Mesothelial cell of epicardium (in vitro differentiated cells): ENCODE measurements around the gene KLHL6. TPM values are rescaled to one million over a fixed set of nuclear protein-coding genes. Genes with fewer than 3 reads are reported as not detected.

Experiments used
- DNase-seq, 2 experiments: peaks; one replicate each; pipeline ENCODE4 v3.0.0; 2021; ENCODE audit warnings: low spot score in 2 of 2; ENCODE audit not compliant: unreplicated experiment in 2 of 2
- H3K27ac Mint-ChIP-seq: 2 replicates; pipeline ENCODE4 v1.8.0; 2021; ENCODE audit warnings: mixed read lengths
- H3K27me3 Mint-ChIP-seq: 2 replicates; pipeline ENCODE4 v1.8.0; 2021; ENCODE audit warnings: low read depth, mixed read lengths
- H3K36me3 Mint-ChIP-seq: 2 replicates; pipeline ENCODE4 v1.8.0; 2021; ENCODE audit warnings: mixed read lengths
- H3K4me1 Mint-ChIP-seq: 2 replicates; pipeline ENCODE4 v1.8.0; 2021; ENCODE audit warnings: mixed read lengths
- H3K4me3 Mint-ChIP-seq: 2 replicates; pipeline ENCODE4 v1.8.0; 2021; ENCODE audit warnings: mild to moderate bottlenecking, moderate library complexity, mixed read lengths
- H3K9me3 Mint-ChIP-seq: 2 replicates; pipeline ENCODE4 v1.8.0; 2021; ENCODE audit warnings: mixed read lengths
- total RNA-seq: library from RNA; stranded (reverse); gene quantifications from 3 replicates; pipeline ENCODE4 v1.2.1, GENCODE V29; 2021
- TF ChIP-seq, protein P1 (sequence below): fragments of 200-600 bp; sonication (generic); IDR thresholded peaks from one replicate; pipeline ENCODE4 v1.5.0; 2021; ENCODE audit warnings: antibody characterized with exemption; ENCODE audit not compliant: unreplicated experiment

KLHL6 gene, protein sequence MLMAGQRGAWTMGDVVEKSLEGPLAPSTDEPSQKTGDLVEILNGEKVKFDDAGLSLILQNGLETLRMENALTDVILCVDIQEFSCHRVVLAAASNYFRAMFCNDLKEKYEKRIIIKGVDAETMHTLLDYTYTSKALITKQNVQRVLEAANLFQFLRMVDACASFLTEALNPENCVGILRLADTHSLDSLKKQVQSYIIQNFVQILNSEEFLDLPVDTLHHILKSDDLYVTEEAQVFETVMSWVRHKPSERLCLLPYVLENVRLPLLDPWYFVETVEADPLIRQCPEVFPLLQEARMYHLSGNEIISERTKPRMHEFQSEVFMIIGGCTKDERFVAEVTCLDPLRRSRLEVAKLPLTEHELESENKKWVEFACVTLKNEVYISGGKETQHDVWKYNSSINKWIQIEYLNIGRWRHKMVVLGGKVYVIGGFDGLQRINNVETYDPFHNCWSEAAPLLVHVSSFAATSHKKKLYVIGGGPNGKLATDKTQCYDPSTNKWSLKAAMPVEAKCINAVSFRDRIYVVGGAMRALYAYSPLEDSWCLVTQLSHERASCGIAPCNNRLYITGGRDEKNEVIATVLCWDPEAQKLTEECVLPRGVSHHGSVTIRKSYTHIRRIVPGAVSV
- 0.05 to 0.16 TPM (median 0.07 TPM) in 3 replicates for total RNA-seq

DNA sequence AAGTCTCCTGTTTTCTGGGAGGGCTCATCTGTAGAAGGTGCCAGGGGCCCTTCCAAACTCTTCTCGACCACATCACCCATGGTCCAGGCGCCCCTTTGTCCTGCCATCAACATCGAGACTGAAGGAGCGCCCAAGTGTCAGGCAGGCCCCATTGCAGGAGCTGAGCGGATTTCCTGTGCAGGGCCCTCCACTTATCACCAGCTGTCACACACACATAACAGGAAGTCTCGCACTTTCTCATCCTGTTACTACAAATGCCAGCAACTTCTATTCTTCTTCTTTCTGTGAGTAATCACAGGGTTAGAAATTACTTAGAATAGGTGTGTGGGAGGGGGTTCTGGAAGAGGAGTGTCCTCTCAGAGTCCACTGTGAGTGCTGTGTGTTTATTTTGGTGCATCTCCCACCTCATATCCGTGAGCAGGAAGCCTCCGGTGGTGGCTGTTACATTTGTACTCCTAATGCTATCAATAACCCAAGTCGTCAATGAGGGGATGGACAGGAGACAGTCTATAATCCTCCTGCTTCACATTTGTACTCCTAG is at the start of gene KLHL6:
TSS of gene KLHL6 (minus strand) at position 166 of the 541 bp plus-strand sequence. CDS start at position 113, 53 bp downstream.
- TF ChIP-seq, protein P1, sequence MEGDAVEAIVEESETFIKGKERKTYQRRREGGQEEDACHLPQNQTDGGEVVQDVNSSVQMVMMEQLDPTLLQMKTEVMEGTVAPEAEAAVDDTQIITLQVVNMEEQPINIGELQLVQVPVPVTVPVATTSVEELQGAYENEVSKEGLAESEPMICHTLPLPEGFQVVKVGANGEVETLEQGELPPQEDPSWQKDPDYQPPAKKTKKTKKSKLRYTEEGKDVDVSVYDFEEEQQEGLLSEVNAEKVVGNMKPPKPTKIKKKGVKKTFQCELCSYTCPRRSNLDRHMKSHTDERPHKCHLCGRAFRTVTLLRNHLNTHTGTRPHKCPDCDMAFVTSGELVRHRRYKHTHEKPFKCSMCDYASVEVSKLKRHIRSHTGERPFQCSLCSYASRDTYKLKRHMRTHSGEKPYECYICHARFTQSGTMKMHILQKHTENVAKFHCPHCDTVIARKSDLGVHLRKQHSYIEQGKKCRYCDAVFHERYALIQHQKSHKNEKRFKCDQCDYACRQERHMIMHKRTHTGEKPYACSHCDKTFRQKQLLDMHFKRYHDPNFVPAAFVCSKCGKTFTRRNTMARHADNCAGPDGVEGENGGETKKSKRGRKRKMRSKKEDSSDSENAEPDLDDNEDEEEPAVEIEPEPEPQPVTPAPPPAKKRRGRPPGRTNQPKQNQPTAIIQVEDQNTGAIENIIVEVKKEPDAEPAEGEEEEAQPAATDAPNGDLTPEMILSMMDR: no peak
- Mint-ChIP-seq H3K36me3 (no peaks in the 10 kb centered on the region), H3K4me3 (no peak within 1 kb of the TSS), H3K27me3 (no peaks in the 10 kb centered on the region), H3K27ac (no peak within 1 kb of the TSS), H3K9me3 (peaks cover 6% of the 10 kb centered on the region), H3K4me1 (peaks cover 11% of the 10 kb centered on the region)
- DNase-seq: no peak

DNA sequence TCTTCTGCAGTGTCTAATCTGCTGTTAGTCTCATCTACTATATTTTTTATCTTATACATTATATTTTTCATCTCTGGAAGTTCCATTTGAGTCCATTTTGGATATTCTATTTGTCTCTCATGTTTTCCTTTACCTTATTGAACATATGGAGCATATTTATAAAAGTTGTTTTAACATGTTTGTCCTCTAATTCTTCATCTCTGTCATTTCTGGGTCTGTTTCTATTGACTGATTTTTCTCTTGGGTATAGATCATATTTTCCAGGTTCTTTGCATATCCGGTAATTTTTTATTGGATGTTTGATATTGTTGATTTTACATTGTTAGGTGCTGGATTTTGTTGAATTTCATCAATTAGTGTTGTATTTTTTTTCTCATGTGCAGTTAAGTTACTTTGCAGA is 42.5 kb upstream of the KLHL6 start:
- Mint-ChIP-seq H3K36me3 (peaks cover 3% of the 10 kb centered on the region), H3K4me1 (no peaks in the 10 kb centered on the region), H3K4me3 (no peak overlapping the region), H3K9me3 (peaks cover 22% of the 10 kb centered on the region), H3K27ac (no peak overlapping the region), H3K27me3 (no peaks in the 10 kb centered on the region)
- TF ChIP-seq, protein P1: no peak
- no peak for DNase-seq

DNA sequence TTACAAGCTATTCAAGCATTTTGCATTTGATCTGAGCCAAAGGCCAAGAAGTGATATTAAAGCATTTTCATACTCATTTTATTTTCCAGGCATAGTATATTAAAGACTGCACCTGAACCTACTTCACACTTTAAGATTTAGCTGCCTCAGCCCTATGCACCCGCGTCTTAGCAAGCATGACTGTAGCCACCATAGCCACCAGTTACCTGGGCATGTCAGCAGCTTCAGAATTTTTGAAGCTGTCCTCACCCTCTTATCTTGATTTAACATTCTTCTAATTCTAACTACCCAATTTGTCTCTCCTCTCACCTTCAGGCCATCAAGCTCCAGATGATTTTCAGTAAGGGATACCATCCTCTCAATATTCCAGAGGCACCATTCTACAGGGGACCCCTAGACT is 39.1 kb upstream of the KLHL6 start:
- no peaks in the 10 kb centered on the region for H3K27me3 Mint-ChIP-seq
- DNase-seq: no peak
- no peak overlapping the region for H3K27ac Mint-ChIP-seq
- H3K36me3 Mint-ChIP-seq: peaks cover 3% of the 10 kb centered on the region
- peaks cover 22% of the 10 kb centered on the region for H3K9me3 Mint-ChIP-seq
- no peak overlapping the region for H3K4me3 Mint-ChIP-seq
- no peaks in the 10 kb centered on the region for H3K4me1 Mint-ChIP-seq
- TF ChIP-seq, protein P1: no peak

DNA sequence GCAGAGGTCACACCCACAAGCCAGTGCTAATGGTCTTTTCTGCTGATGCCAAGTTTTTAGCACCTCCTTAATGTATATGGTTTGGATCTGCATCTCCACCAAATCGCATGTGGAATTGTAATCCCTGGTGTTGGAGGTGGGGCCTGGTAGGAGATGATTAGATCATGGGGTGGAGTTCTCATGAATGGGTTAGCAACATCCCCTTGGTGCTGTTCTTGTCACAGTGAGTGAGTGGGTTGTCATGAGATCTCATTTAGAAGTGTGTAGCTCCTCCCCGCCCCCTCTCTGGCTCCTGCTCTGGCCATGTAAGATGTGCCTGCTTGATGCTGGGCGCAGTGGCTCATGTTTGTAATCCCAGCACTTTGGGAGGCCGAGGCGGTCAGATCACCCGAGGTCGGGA is 37.3 kb upstream of the KLHL6 start:
- no peaks in the 10 kb centered on the region for H3K27me3 Mint-ChIP-seq
- DNase-seq: no peak

DNA sequence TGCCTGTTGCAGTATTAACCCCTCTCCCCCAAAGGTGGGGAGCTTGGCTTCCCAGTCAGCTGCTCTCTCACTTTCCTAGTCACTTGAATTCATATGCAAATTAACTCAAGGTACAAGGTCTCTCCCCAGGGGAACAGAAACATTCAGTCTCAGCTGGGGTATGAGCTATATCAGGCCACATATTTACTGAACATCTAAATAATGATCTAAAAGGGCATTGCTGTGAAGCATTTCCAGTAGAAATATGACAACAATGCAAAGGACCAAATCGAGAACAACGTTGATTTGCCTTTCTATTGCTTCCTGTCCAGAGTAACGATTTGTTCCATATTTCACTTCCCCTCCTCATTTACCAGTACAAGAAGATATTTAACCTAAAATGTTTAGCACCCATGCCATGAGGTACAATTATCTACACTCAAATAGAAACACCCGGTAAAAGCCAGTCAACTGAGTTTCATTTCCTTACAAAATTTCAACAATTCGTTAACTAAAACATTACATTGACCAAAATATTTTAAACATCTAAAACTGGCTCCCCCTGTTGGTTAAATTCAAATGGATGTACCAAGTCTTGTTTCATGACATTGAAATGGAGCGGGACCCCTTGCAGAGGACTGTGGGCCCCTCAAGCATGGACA is 36.5 kb upstream of the KLHL6 start:
- Mint-ChIP-seq H3K36me3 (no peaks in the 10 kb centered on the region), H3K4me1 (no peaks in the 10 kb centered on the region), H3K27me3 (no peaks in the 10 kb centered on the region), H3K27ac (no peak overlapping the region), H3K9me3 (peaks cover 5% of the 10 kb centered on the region), H3K4me3 (no peak overlapping the region)
- no peak for DNase-seq
- TF ChIP-seq, protein P1: no peak

More for the DNA sequence above, 37.3 kb upstream of the KLHL6 start:
- no peaks in the 10 kb centered on the region for H3K4me1 Mint-ChIP-seq
- H3K9me3 Mint-ChIP-seq: peaks cover 9% of the 10 kb centered on the region
- H3K4me3 Mint-ChIP-seq: no peak overlapping the region
- no peaks in the 10 kb centered on the region for H3K36me3 Mint-ChIP-seq
- H3K27ac Mint-ChIP-seq: no peak overlapping the region
- TF ChIP-seq, protein P1: no peak
